PC-3 (cell line): ENCODE data around the gene NKIRAS2.

Source experiments
- EZH2phosphoT487 ChIP-seq: fragments of 300-600 bp; sonication (generic); IDR thresholded peaks from 2 replicates; pipeline ENCODE4 v1.6.1; 2018; ENCODE audit warnings: mild to moderate bottlenecking, antibody characterized with exemption, low read length, borderline replicate concordance
- TF ChIP-seq, protein P1 (sequence below): fragments of 300-600 bp; sonication (generic); conservative IDR thresholded peaks from 2 replicates; pipeline ENCODE4 v1.5.1; 2017; ENCODE audit warnings: antibody characterized with exemption, low read depth, mild to moderate bottlenecking, low read length

DNA sequence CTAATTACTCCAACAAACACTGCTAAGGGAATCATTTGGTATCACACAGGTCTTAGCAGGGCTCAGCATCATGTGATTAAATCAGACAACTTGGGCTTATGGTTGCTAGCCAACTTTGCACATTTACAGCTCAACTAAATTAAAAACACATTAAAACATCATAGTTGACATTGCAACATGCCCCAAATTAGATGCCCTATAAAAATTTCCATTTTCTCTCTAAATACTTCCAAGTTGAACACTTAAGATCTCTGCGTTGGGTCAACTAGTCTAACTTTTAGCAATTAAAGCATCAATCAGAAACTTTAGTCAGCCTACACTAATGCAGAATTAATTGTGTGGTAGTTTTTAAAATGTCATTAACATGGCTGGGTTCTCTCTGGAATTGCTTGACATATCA is 14.7 kb upstream of the NKIRAS2 start:
- TF ChIP-seq, protein P1, sequence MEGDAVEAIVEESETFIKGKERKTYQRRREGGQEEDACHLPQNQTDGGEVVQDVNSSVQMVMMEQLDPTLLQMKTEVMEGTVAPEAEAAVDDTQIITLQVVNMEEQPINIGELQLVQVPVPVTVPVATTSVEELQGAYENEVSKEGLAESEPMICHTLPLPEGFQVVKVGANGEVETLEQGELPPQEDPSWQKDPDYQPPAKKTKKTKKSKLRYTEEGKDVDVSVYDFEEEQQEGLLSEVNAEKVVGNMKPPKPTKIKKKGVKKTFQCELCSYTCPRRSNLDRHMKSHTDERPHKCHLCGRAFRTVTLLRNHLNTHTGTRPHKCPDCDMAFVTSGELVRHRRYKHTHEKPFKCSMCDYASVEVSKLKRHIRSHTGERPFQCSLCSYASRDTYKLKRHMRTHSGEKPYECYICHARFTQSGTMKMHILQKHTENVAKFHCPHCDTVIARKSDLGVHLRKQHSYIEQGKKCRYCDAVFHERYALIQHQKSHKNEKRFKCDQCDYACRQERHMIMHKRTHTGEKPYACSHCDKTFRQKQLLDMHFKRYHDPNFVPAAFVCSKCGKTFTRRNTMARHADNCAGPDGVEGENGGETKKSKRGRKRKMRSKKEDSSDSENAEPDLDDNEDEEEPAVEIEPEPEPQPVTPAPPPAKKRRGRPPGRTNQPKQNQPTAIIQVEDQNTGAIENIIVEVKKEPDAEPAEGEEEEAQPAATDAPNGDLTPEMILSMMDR, result no peak
- no peak for TF ChIP-seq EZH2phosphoT487
